Stomach (tissue), 9 donors: Measurements from ENCODE around the gene RSRP1. TPM values are rescaled to one million over a fixed set of nuclear protein-coding genes. Genes with fewer than 3 reads are reported as not detected.

ENCODE experiments used
- DNase-seq, 2 donors: peaks; one replicate each; pipeline versions ENCODE4 v3.0.0 to v3.0.0-alpha.2; 2013 to 2019
- H3K27ac ChIP-seq, 5 donors: fragments of 200-600 bp in 4 of 5; sonication (generic) in 4 of 5; one replicate each; pipeline ENCODE4 v1.5.1; 2013 to 2019; ENCODE audit warnings: mild to moderate bottlenecking in 1 of 5, moderate library complexity in 1 of 5
- H3K27me3 ChIP-seq, 3 donors: fragments of 200-600 bp; sonication (generic); one replicate each; pipeline ENCODE4 v1.5.1; 2017 to 2019; ENCODE audit warnings: mixed run types in 1 of 3
- H3K36me3 ChIP-seq, 4 donors: fragments of 200-600 bp; sonication (generic); 1 replicate in 3 of 4; 2 replicates in 1 of 4; pipeline ENCODE4 v1.5.1; 2016 to 2019
- H3K4me1 ChIP-seq, 4 donors: fragments of 200-600 bp; sonication (generic); one replicate each; pipeline ENCODE4 v1.5.1; 2016 to 2019
- H3K4me3 ChIP-seq, 4 donors: fragments of 200-600 bp; sonication (generic) in 3 of 4; one replicate each; pipeline ENCODE4 v1.5.1; 2016 to 2019; ENCODE audit warnings: mild to moderate bottlenecking in 1 of 4
- H3K9me3 ChIP-seq, 4 donors: fragments of 200-600 bp; sonication (generic); one replicate each; pipeline ENCODE4 v1.5.1; 2016 to 2019
- EP300 ChIP-seq: sonication (generic); formaldehyde crosslinking; IDR thresholded peaks from one replicate; pipeline ENCODE4 v1.6.1; 2017; ENCODE audit warnings: antibody characterized with exemption
- POLR2A ChIP-seq, 4 donors: fragments of 450-650 bp; IDR thresholded peaks; one replicate each; pipeline ENCODE4 v1.6.1; 2016; ENCODE audit warnings: antibody characterized with exemption in 4 of 4, control low read depth in 2 of 4, mild to moderate bottlenecking in 1 of 4, moderate library complexity in 1 of 4
- POLR2AphosphoS5 ChIP-seq, 3 donors: sonication (generic); formaldehyde crosslinking; IDR thresholded peaks; one replicate each; pipeline ENCODE4 v1.6.1; 2016; ENCODE audit warnings: antibody characterized with exemption in 3 of 3
- WGBS, 5 donors: extraction: QIAGEN DNeasy Blood & Tissue Kit in 3 of 5; methylation state at CpG; one replicate each; pipeline versions ENCODE4 v1.1.5 to v1.1.7; 2013 to 2018; 5-methylcytosine and 5-hydroxymethylcytosine counted together
- intact Hi-C: fragments of 100-400 bp; cut with DNase I; formaldehyde crosslinking; loops from one replicate; pipeline ENCODE4 v1.15.1; 2023; ENCODE audit warnings: low total_unique reads
- polyA plus RNA-seq, 3 donors: library from polyadenylated mRNA; stranded (reverse); fragments of 200-250 nt; gene quantifications; one replicate each; pipeline ENCODE4 v1.2.3, GENCODE V29; 2013
- total RNA-seq, 5 donors: library from RNA; depleted of rRNA; stranded (reverse); fragments of >200 nt; gene quantifications; one replicate each; pipeline versions ENCODE4 v1.1.0 to v1.2.3, GENCODE V29; 2014 to 2016
- TF ChIP-seq, protein P1 (sequence below), 7 experiments: fragments of 450-650 bp in 4 of 7; fragments of 200-600 bp in 3 of 7; sonication (generic) in 3 of 7; IDR thresholded peaks; one replicate each; pipeline ENCODE4 v1.5.1; 2016 to 2019; ENCODE audit warnings: antibody characterized with exemption in 7 of 7, control low read depth in 2 of 7, mild to moderate bottlenecking in 1 of 7
- donor health status: healthy with polysubstance abuse.
- donor health status: Bipolar disorder and iron deficiency.
- donor health status: healthy.

Gene RSRP1
- total and polyA plus RNA-seq, 8 donors: 12.8 to 476 (median 151) TPM

- no peaks in the 10 kb centered on the region for H3K27me3 ChIP-seq
- peaks cover 43 to 67% (median 65%) of the 10 kb centered on the region in 4 donors for H3K36me3 ChIP-seq
- DNase-seq: no peak
- no peak overlapping the region for H3K27ac ChIP-seq
- no peak for TF ChIP-seq EP300
- no peaks in the 10 kb centered on the region for H3K9me3 ChIP-seq
- H3K4me3 ChIP-seq: no peak overlapping the region
- 70 to 81% (median 73%) methylated on average over 3 of the region's 3 CpGs for WGBS, 5 donors
- intact Hi-C loops: no loop called here
- H3K4me1 ChIP-seq: no peaks in the 10 kb centered on the region
Observed at GRCh38 chr1:25220666-25221065, 26.6 kb downstream of the RSRP1 start.

DNA sequence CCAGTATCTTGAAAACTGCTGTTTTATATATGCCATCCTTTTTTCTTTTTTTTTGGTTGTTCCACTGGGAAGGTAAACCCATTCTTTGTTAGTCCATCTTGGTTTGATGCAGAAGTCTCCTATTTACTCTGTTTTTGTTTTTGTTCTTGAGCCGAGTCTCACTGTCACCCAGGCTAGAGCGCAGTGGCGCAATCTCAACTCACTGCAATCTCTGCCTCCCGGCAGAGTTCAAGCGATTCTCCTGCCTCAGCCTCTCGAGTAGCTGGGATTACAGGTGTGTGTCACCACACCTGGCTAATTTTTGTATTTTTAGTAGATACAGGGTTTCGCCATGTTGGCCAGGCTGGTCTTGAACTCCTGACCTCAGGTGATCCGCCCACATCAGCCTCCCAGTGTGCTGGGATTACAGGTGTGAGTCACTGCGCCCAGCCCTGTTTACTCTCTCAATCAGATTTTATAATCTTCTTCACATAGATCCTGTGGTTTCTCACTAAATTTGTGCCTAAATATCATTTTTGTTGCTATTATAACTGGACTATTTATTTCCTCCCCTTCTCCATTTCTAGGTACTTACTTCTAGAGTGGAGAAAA is 27.5 kb downstream of the RSRP1 start:
- no peaks in the 10 kb centered on the region for H3K9me3 ChIP-seq
- no peaks in the 10 kb centered on the region for H3K4me1 ChIP-seq
- DNase-seq: no peak
- peaks cover 36 to 58% (median 55%) of the 10 kb centered on the region in 4 donors for H3K36me3 ChIP-seq
- no peaks in the 10 kb centered on the region for H3K27me3 ChIP-seq
- no peak for TF ChIP-seq POLR2AphosphoS5 (IDR thresholded peaks at IDR 0.05)
- no peak for TF ChIP-seq EP300
- 91 to 93% (median 92%) methylated on average over 9 of the region's 9 CpGs for WGBS, 5 donors
- intact Hi-C loops: no loop called here
- no peak overlapping the region for H3K4me3 ChIP-seq
- no peak overlapping the region for H3K27ac ChIP-seq

- H3K9me3 ChIP-seq: no peaks in the 10 kb centered on the region
- H3K27ac ChIP-seq: no peak overlapping the region
- H3K27me3 ChIP-seq: no peaks in the 10 kb centered on the region
- intact Hi-C loops: no loop called here
- no peak overlapping the region for H3K4me3 ChIP-seq
- WGBS, 5 donors: 81 to 94% (median 85%) methylated on average over 8 of the region's 8 CpGs
- DNase-seq: no peak
- peaks cover 17 to 37% (median 35%) of the 10 kb centered on the region in 4 donors for H3K36me3 ChIP-seq
- no peaks in the 10 kb centered on the region for H3K4me1 ChIP-seq
- TF ChIP-seq POLR2A (IDR thresholded peaks at IDR 0.05) (no peak), EP300 (no peak), POLR2AphosphoS5 (IDR thresholded peaks at IDR 0.05) (no peak)
- TF ChIP-seq, protein P1, sequence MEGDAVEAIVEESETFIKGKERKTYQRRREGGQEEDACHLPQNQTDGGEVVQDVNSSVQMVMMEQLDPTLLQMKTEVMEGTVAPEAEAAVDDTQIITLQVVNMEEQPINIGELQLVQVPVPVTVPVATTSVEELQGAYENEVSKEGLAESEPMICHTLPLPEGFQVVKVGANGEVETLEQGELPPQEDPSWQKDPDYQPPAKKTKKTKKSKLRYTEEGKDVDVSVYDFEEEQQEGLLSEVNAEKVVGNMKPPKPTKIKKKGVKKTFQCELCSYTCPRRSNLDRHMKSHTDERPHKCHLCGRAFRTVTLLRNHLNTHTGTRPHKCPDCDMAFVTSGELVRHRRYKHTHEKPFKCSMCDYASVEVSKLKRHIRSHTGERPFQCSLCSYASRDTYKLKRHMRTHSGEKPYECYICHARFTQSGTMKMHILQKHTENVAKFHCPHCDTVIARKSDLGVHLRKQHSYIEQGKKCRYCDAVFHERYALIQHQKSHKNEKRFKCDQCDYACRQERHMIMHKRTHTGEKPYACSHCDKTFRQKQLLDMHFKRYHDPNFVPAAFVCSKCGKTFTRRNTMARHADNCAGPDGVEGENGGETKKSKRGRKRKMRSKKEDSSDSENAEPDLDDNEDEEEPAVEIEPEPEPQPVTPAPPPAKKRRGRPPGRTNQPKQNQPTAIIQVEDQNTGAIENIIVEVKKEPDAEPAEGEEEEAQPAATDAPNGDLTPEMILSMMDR (IDR thresholded peaks at IDR 0.05): no peak
Observed at GRCh38 chr1:25217598-25218232, 29.5 kb downstream of the RSRP1 start.

- Histone ChIP-seq H3K4me3 (no peak overlapping the region), H3K36me3 (peaks cover 12 to 30% (median 28%) of the 10 kb centered on the region in 4 donors), H3K9me3 (no peaks in the 10 kb centered on the region), H3K4me1 (no peaks in the 10 kb centered on the region), H3K27ac (no peak overlapping the region), H3K27me3 (no peaks in the 10 kb centered on the region)
- intact Hi-C loops: no loop called here
- 82 to 92% (median 91%) methylated on average over 3 of the region's 3 CpGs for WGBS, 5 donors
- DNase-seq: no peak
- TF ChIP-seq POLR2AphosphoS5 (IDR thresholded peaks at IDR 0.05) (no peak), EP300 (no peak), POLR2A (IDR thresholded peaks at IDR 0.05) (no peak)
- TF ChIP-seq, protein P1 (IDR thresholded peaks at IDR 0.05): no peak
Observed at GRCh38 chr1:25217015-25217414, 30.2 kb downstream of the RSRP1 start.

- H3K36me3 ChIP-seq: peaks cover 5 to 21% (median 19%) of the 10 kb centered on the region in 4 donors
Observed at GRCh38 chr1:25216123-25216522, 31.1 kb downstream of the RSRP1 start.

More at GRCh38 chr1:25216123-25216522, 31.1 kb downstream of the RSRP1 start:
- Histone ChIP-seq H3K27me3 (peaks cover 0 to 2% (median 0%) of the 10 kb centered on the region in 3 donors), H3K4me1 (no peaks in the 10 kb centered on the region), H3K9me3 (no peaks in the 10 kb centered on the region), H3K4me3 (no peak overlapping the region), H3K27ac (no peak overlapping the region)
- WGBS, 5 donors: 54 to 79% (median 78%) methylated on average over 4 of the region's 4 CpGs
- no peak for TF ChIP-seq POLR2AphosphoS5 (IDR thresholded peaks at IDR 0.05)
- TF ChIP-seq EP300: no peak
- TF ChIP-seq, protein P1 (IDR thresholded peaks at IDR 0.05): no peak
- no peak for TF ChIP-seq POLR2A (IDR thresholded peaks at IDR 0.05)
- no peak for DNase-seq
- intact Hi-C loops: no loop called here
